Neural crest cell (in vitro differentiated cells): ENCODE data around the gene SKOR2. TPM values are rescaled to one million over a fixed set of nuclear protein-coding genes. Genes with fewer than 3 reads are reported as not detected.

ENCODE experiments used
- total RNA-seq: library from RNA; stranded (reverse); gene quantifications from 2 replicates; pipeline ENCODE4 v1.2.1, GENCODE V29; 2021

Gene SKOR2
- total RNA-seq, 1 donor from 2014 or later, result 1.4 TPM

Other genes starting within 250 kb of the SKOR2 start
- not detected in 2 replicates for gene ELOA2, start 216.0 kb downstream of the SKOR2 start, total RNA-seq
- 58.1 and 59.8 TPM in 2 replicates for gene HDHD2, start 101.2 kb downstream of the SKOR2 start, total RNA-seq
- 14.2 and 15.9 TPM in 2 replicates for gene IER3IP1, start 75.3 kb downstream of the SKOR2 start, total RNA-seq